ENCODE results near the gene SLC25A15. TPM values are rescaled to one million over a fixed set of nuclear protein-coding genes. Genes with fewer than 3 reads are reported as not detected.
A peak's percentile ranks its signal among the peaks of the same experiment; 100 is the strongest.

SLC25A15 gene
- total and polyA plus RNA-seq, 2 experiments from 2014 or later, result 11.5 to 24.3 TPM

- Histone ChIP-seq H3K9me3 (ENCODE audit: low read depth) (no peaks in the 10 kb centered on the region), H3K27me3 (no peaks in the 10 kb centered on the region), H3K36me3 (replicated peaks; ENCODE audit: insufficient read depth, low read depth) (no peaks in the 10 kb centered on the region), H4K20me1 (ENCODE audit: insufficient read depth, poor library complexity, severe bottlenecking) (no peaks in the 10 kb centered on the region), H3K4me3 (no peak overlapping the region), H3K9me2 (replicated peaks; ENCODE audit: insufficient read depth) (no peaks in the 10 kb centered on the region), H3K4me1 (ENCODE audit: insufficient read depth) (peaks cover 14% of the 10 kb centered on the region), H3K27ac (peak overlapping the region; percentile 34), H3K4me2 (no peak overlapping the region), H3K79me2 (no peaks in the 10 kb centered on the region), H2AFZ (no peak overlapping the region)
- DNase-seq (ENCODE audit: low spot score), result no peak
- 96% methylated on average over 5 of the region's 5 CpGs for WGBS (ENCODE audit: low lambda C conversion rate, missing lambda C conversion rate)
- TF ChIP-seq CTCF (IDR thresholded peaks at IDR 0.05; ENCODE audit: poor library complexity), result no peak
- TF ChIP-seq EZH2 (IDR thresholded peaks at IDR 0.05; ENCODE audit: borderline replicate concordance), result no peak
- TF ChIP-seq EZH2phosphoT487 (IDR thresholded peaks at IDR 0.05; ENCODE audit: low read depth, severe bottlenecking, unreplicated experiment), result no peak
Measured at GRCh38 chr13:40803316-40803715, 13.9 kb downstream of the SLC25A15 start.

- H3K9me3 ChIP-seq (ENCODE audit: low read depth), result no peaks in the 10 kb centered on the region
- WGBS (ENCODE audit: low lambda C conversion rate, missing lambda C conversion rate), result 68% methylated on average over 1 of the region's 1 CpG
- H4K20me1 ChIP-seq (ENCODE audit: insufficient read depth, poor library complexity, severe bottlenecking), result no peaks in the 10 kb centered on the region
- H3K27me3 ChIP-seq, result no peaks in the 10 kb centered on the region
- H3K27ac ChIP-seq, result no peak overlapping the region
- TF ChIP-seq CTCF (IDR thresholded peaks at IDR 0.05; ENCODE audit: poor library complexity) (no peak), EZH2 (IDR thresholded peaks at IDR 0.05; ENCODE audit: borderline replicate concordance) (no peak), EZH2phosphoT487 (IDR thresholded peaks at IDR 0.05; ENCODE audit: low read depth, severe bottlenecking, unreplicated experiment) (no peak)
- H3K4me3 ChIP-seq, result no peak overlapping the region
- H3K4me1 ChIP-seq (ENCODE audit: insufficient read depth), result peaks cover 11% of the 10 kb centered on the region
- H3K9me2 ChIP-seq (replicated peaks; ENCODE audit: insufficient read depth), result no peaks in the 10 kb centered on the region
- no peaks in the 10 kb centered on the region for H3K36me3 ChIP-seq (replicated peaks; ENCODE audit: insufficient read depth, low read depth)
- no peak overlapping the region for H2AFZ ChIP-seq
- no peak for DNase-seq (ENCODE audit: low spot score)
- H3K79me2 ChIP-seq, result no peaks in the 10 kb centered on the region
- no peak overlapping the region for H3K4me2 ChIP-seq
Measured at GRCh38 chr13:40806241-40806640, 16.8 kb downstream of the SLC25A15 start.

- no peak overlapping the region for H3K4me3 ChIP-seq
- no peaks in the 10 kb centered on the region for H3K79me2 ChIP-seq
- H3K9me2 ChIP-seq (replicated peaks; ENCODE audit: insufficient read depth), result no peaks in the 10 kb centered on the region
- TF ChIP-seq CTCF (IDR thresholded peaks at IDR 0.05; ENCODE audit: poor library complexity) (no peak), EZH2phosphoT487 (IDR thresholded peaks at IDR 0.05; ENCODE audit: low read depth, severe bottlenecking, unreplicated experiment) (no peak), EZH2 (IDR thresholded peaks at IDR 0.05; ENCODE audit: borderline replicate concordance) (no peak)
- H3K27ac ChIP-seq, result no peak overlapping the region
- DNase-seq (ENCODE audit: low spot score), result no peak
- no peaks in the 10 kb centered on the region for H3K27me3 ChIP-seq
- no peaks in the 10 kb centered on the region for H3K4me1 ChIP-seq (ENCODE audit: insufficient read depth)
- no peaks in the 10 kb centered on the region for H3K36me3 ChIP-seq (replicated peaks; ENCODE audit: insufficient read depth, low read depth)
- H4K20me1 ChIP-seq (ENCODE audit: insufficient read depth, poor library complexity, severe bottlenecking), result no peaks in the 10 kb centered on the region
- H3K9me3 ChIP-seq (ENCODE audit: low read depth), result no peaks in the 10 kb centered on the region
- no peak overlapping the region for H3K4me2 ChIP-seq
- no peak overlapping the region for H2AFZ ChIP-seq
- WGBS (ENCODE audit: low lambda C conversion rate, missing lambda C conversion rate), result 94% methylated on average over 5 of the region's 5 CpGs
Measured at GRCh38 chr13:40809471-40809870, 20.1 kb downstream of the SLC25A15 start.

DNA sequence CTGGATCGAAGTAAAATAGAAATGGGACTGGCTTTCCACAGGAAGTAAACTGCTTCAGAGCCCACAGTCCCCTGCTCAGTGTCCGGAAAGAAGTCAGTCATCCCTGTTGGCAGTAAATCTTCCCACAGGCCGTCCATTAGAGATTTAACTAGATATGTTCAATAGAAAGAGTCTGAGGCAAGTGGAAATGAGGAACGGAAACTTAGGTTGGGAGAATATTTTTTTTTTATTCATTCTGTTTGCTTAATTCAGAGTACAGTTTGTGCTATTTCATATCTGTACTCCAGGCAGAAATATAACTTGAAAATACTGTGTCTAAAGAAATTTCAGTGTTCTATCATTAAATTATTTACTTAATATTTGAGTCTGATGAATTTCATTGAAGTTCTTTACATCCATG is 22.7 kb downstream of the SLC25A15 start:
- Histone ChIP-seq H3K79me2 (no peaks in the 10 kb centered on the region), H3K27ac (no peak overlapping the region), H3K4me3 (no peak overlapping the region), H3K9me3 (ENCODE audit: low read depth) (no peaks in the 10 kb centered on the region), H3K36me3 (replicated peaks; ENCODE audit: insufficient read depth, low read depth) (no peaks in the 10 kb centered on the region), H3K27me3 (no peaks in the 10 kb centered on the region), H4K20me1 (ENCODE audit: insufficient read depth, poor library complexity, severe bottlenecking) (no peaks in the 10 kb centered on the region), H2AFZ (no peak overlapping the region), H3K4me1 (ENCODE audit: insufficient read depth) (no peaks in the 10 kb centered on the region), H3K4me2 (no peak overlapping the region), H3K9me2 (replicated peaks; ENCODE audit: insufficient read depth) (no peaks in the 10 kb centered on the region)
- no peak for DNase-seq (ENCODE audit: low spot score)
- WGBS (ENCODE audit: low lambda C conversion rate, missing lambda C conversion rate), result 89% methylated on average over 4 of the region's 4 CpGs
- TF ChIP-seq EZH2phosphoT487 (IDR thresholded peaks at IDR 0.05; ENCODE audit: low read depth, severe bottlenecking, unreplicated experiment) (no peak), CTCF (IDR thresholded peaks at IDR 0.05; ENCODE audit: poor library complexity) (no peak)

Measured in hepatocyte (in vitro differentiated cells).